HG02759 (cell line): ENCODE measurements around the gene ATP6V1B1.
"Not testable (repeated sequence)": the region's sequence is repeated elsewhere in the genome, so short reads cannot be mapped to it uniquely, and the experiment has no call there.

Source experiments
- ATAC-seq: cut with Tn5 transposase; IDR thresholded peaks from one replicate; pipeline ENCODE4 v1.9.1; 2021; ENCODE audit warnings: mild to moderate bottlenecking, moderate library complexity; ENCODE audit not compliant: unreplicated experiment

ATP6V1B1 gene

GRCh38 chr2:70987386-70987785 is 51.7 kb downstream of the ATP6V1B1 start:
- no peak for ATAC-seq

- ATAC-seq, result no peak
These were observed 52.5 kb downstream of the ATP6V1B1 start for GRCh38 chr2:70988151-70988550.

DNA sequence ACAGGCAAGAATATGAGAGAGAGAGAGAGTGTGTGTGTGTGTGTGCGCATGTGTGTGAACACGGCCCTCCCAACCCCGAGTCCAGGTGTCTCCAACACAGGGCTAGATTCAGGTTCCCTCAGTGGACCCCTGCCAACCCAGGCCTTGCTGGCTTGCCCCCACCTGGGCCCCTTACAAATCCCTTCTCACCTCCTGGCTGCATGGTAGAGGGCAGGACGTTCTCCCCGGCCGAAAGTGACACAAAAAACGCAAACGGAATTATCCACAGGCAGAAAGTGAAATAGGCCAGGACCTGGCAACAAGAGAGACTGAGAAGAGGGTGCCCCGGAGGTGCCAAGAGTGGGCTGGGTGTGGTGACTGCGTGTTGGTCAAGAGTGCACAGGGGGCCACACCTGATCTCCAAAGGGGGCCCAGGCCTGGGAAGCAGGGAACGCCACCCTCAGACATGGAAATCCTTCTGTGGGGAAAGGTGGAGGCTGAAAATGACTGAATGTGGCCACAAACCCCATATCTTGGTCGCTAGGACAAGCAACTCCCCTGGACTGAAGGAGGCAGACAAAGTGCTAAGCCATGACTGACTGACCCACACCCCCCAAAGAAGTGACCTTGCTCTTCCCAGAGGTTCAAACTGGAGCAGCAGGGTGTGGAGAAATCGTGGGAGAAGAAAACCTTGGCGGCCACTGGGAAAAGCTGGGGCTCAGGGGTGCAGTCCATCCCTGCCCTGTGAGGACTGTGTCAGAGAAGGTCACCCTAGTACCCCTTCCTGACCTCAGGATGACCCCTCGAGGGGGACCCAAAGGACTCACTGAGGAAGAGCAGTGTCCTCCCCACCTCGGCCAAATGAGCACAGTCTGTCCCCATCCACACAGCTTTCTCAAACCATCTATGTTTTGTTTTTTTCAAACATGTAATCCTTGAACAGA is 53.3 kb downstream of the ATP6V1B1 start:
- no peak for ATAC-seq

DNA sequence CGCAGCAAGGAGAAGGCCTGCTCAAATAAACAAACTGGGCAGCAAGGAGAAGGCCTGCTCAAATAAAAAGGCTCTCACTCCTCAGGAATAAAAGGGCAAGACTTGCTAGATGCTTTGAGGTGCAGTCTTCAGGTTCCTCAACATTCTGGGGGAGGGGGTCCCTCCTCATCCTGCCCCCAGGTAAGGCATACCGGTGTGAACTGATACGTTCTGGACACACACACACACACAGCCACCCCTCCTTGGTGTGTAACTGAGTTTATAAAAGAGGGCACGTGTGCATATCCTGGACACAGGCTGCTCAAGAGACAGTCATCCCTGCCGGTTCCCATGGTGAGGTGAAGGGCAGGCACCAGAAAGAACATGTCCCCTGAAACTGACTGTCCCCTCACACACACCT is 54.5 kb downstream of the ATP6V1B1 start:
- no peak for ATAC-seq

- ATAC-seq, result no peak
These were observed 55.4 kb downstream of the ATP6V1B1 start for GRCh38 chr2:70991142-70991541.

- ATAC-seq, result no peak
These were observed 56.0 kb downstream of the ATP6V1B1 start for GRCh38 chr2:70991742-70992141.

GRCh38 chr2:70992945-70993853 is 57.5 kb downstream of the ATP6V1B1 start:
- no peak for ATAC-seq

GRCh38 chr2:70994009-70994698 is 58.5 kb downstream of the ATP6V1B1 start:
- ATAC-seq, result peak; percentile 35

GRCh38 chr2:70994699-70995425 is 59.2 kb downstream of the ATP6V1B1 start, which contains the start of gene TEX261:
Gene TEX261 (minus strand): TSS chr2:70994873. CDS start chr2:70994757, 116 bp downstream.
- ATAC-seq, result peak; percentile 96

- peak; percentile 42 for ATAC-seq
These were observed 59.7 kb downstream of the ATP6V1B1 start for GRCh38 chr2:70995426-70995729.

- not testable (repeated sequence) for ATAC-seq
These were observed 63.2 kb downstream of the ATP6V1B1 start for GRCh38 chr2:70998885-70999284.

- ATAC-seq, result no peak
These were observed 63.7 kb downstream of the ATP6V1B1 start for GRCh38 chr2:70999362-70999761.

GRCh38 chr2:70999931-71000330 is 64.2 kb downstream of the ATP6V1B1 start:
- not testable (repeated sequence) for ATAC-seq

DNA sequence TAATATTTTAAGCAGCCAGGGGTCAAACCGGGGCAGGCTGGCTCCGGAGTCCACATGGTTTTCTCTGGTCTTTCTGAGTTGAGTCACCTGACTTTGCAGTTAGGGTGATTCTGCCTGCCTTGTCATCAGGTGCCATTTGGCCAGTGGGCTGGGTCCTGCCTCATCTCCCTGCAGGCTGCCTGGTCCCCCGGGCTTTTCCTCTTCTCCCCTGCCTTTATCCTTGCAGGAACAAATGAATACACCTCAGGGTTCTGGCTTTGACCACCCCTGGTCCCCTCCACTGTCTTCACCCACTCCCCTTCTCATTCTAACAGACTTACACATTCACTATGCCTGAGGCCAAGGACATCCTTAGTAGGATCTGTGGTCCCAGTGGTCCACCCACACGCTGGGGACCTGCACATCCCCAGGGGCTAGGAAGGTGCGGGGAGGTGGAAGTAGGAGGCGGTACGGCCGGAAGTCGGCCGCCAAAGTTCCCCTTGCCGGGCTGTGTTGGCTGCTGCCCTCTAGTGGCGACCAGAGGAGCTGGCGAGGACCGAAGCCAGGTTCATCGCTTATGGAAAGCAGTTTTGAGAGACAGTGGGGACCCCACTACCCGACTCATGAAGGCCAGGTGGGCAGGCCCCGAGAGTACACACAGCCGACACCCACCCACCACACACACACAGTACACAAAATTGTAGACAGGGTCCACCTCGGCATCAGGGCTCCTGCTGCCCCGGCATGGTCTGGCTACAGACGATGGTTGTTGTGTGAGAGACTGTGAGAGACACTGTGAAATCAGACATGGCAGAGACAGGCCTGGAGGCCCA is 65.3 kb downstream of the ATP6V1B1 start:
- peak; percentile 98 for ATAC-seq

DNA sequence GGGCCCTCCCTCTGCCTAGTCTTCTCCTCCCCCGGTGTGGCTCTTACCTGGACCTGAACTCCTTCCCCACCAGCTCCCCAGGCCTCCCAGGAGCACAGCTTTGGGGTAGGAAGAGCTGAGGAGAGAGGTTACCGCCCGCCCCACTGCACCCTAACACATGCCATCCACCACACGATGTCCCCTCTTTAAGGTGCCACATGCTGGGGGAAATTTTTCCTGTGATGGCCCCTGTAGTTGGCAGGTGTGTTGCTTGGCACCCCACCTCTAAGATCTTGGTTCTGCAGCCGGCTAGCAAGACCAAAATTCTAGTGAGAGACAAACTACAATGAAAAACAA is 65.9 kb downstream of the ATP6V1B1 start:
- ATAC-seq, result no peak

GRCh38 chr2:71001981-71002570 is 66.4 kb downstream of the ATP6V1B1 start:
- ATAC-seq, result no peak

GRCh38 chr2:71003396-71003795 is 67.7 kb downstream of the ATP6V1B1 start:
- ATAC-seq, result no peak

- no peak for ATAC-seq
These were observed 68.5 kb downstream of the ATP6V1B1 start for GRCh38 chr2:71003966-71004755.

DNA sequence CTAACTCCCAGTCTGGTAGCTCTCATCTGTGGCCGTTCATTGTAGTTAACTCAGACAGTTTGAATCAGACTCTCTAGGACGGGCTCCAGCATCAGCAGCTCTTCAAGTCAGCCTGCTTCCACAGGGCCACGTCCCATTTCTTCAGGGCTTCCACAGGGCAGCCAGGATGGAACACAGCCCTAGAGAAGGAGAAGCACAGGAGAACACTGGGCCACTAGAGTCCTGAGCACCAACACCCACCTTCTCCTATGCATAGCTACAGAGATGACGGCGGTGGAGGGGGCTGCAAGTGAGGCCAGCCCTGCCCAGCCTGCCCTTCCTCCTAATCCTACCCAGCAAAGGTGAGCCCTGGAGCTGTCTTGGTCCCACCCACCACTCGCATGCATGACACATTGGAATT is 69.2 kb downstream of the ATP6V1B1 start:
- no peak for ATAC-seq
